ENCODE data around the gene TARM1.

DNA sequence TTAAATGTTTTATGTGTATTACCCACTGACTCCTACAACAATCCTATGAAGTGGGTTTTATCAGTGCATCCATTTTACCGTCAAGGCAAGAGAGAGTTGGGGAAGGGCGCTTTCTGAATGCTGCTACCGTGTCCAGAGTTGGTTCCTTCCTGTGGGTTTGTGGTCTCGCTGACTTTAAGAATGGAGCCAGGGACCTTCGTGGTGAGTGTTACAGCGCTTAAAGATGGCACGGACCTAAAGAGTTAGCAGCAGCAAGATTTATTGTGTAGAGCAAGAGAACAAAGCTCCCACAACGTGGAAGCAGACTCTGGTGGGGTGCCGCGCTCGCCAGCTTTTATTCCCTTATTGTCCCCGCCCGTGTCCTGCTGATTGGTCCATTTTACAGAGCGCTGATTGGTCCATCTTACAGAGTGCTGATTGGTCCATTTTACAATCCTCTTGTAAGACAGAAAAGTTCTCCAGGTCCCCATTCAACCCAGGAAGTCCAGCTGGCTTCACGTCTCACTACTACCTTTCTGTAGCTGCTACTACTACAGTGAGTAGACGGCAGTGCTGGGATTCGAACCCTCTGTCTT is 13.3 kb upstream of the TARM1 start:
- TF ChIP-seq, protein P1, sequence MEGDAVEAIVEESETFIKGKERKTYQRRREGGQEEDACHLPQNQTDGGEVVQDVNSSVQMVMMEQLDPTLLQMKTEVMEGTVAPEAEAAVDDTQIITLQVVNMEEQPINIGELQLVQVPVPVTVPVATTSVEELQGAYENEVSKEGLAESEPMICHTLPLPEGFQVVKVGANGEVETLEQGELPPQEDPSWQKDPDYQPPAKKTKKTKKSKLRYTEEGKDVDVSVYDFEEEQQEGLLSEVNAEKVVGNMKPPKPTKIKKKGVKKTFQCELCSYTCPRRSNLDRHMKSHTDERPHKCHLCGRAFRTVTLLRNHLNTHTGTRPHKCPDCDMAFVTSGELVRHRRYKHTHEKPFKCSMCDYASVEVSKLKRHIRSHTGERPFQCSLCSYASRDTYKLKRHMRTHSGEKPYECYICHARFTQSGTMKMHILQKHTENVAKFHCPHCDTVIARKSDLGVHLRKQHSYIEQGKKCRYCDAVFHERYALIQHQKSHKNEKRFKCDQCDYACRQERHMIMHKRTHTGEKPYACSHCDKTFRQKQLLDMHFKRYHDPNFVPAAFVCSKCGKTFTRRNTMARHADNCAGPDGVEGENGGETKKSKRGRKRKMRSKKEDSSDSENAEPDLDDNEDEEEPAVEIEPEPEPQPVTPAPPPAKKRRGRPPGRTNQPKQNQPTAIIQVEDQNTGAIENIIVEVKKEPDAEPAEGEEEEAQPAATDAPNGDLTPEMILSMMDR (IDR thresholded peaks at IDR 0.05), result no peak
- TF ChIP-seq POLR2A (IDR thresholded peaks at IDR 0.05), result no peak

Measured in uterus (tissue), 2 donors.